PFSK-1 (cell line): ENCODE results near the gene RINL.

Source experiments
- FOXP2 ChIP-seq: optimal IDR thresholded peaks from 2 replicates; pipeline ENCODE3; 2011; ENCODE audit warnings: borderline replicate concordance, control low read depth, inconsistent platforms; ENCODE audit not compliant: insufficient read depth; ENCODE audit errors: extremely low read length, extremely low read depth
- POLR2AphosphoS5 ChIP-seq: IDR thresholded peaks from 2 replicates; pipeline ENCODE4 v1.6.1; 2012; ENCODE audit warnings: low read depth, mild to moderate bottlenecking, control low read depth, low read length, moderate library complexity
- REST ChIP-seq, 2 experiments: IDR thresholded peaks; 2 replicates each; pipeline versions ENCODE4 v1.6.1 to v1.8.0; 2011 to 2012; ENCODE audit warnings: low read depth in 2 of 2, low read length in 2 of 2, control low read depth in 1 of 2, inconsistent platforms in 1 of 2, mild to moderate bottlenecking in 1 of 2, moderate library complexity in 1 of 2; ENCODE audit not compliant: insufficient read depth in 1 of 2
- SIN3A ChIP-seq: IDR thresholded peaks from 2 replicates; pipeline ENCODE4 v1.6.1; 2012; ENCODE audit warnings: mild to moderate bottlenecking, low read length, moderate library complexity, borderline replicate concordance; ENCODE audit not compliant: insufficient read depth
- TAF1 ChIP-seq: IDR thresholded peaks from 2 replicates; pipeline ENCODE4 v1.6.1; 2012; ENCODE audit warnings: low read length, control low read depth, borderline replicate concordance; ENCODE audit not compliant: insufficient read depth

RINL gene

GRCh38 chr19:38870612-38871011, 7.5 kb downstream of the RINL start:
- TF ChIP-seq SIN3A = no peak
- no peak for TF ChIP-seq TAF1

- no peak for TF ChIP-seq REST (IDR thresholded peaks at IDR 0.05; ENCODE audit: insufficient read depth in 1 of 2, low read depth in 2 of 2, low read length in 2 of 2)
Observed at GRCh38 chr19:38869836-38870607, 8.1 kb downstream of the RINL start.

GRCh38 chr19:38869160-38869835, 8.8 kb downstream of the RINL start:
- no peak for TF ChIP-seq TAF1
- TF ChIP-seq SIN3A = no peak
- no peak for TF ChIP-seq REST (IDR thresholded peaks at IDR 0.05; ENCODE audit: insufficient read depth in 1 of 2, low read depth in 2 of 2, low read length in 2 of 2)
- TF ChIP-seq FOXP2 = no peak
- no peak for TF ChIP-seq POLR2AphosphoS5

- TF ChIP-seq SIN3A (no peak), REST (IDR thresholded peaks at IDR 0.05; ENCODE audit: insufficient read depth in 1 of 2, low read depth in 2 of 2, low read length in 2 of 2) (no peak), TAF1 (no peak), FOXP2 (no peak)
Observed at GRCh38 chr19:38868551-38868950, 9.5 kb downstream of the RINL start.

GRCh38 chr19:38867171-38867780, 10.8 kb downstream of the RINL start:
- no peak for TF ChIP-seq REST (IDR thresholded peaks at IDR 0.05; ENCODE audit: insufficient read depth in 1 of 2, low read depth in 2 of 2, low read length in 2 of 2)
- no peak for TF ChIP-seq TAF1
- no peak for TF ChIP-seq FOXP2
- TF ChIP-seq SIN3A = no peak
- no peak for TF ChIP-seq POLR2AphosphoS5
